Smooth muscle cell (in vitro differentiated cells): ENCODE results near the gene FBXL15. TPM values are rescaled to one million over a fixed set of nuclear protein-coding genes. Genes with fewer than 3 reads are reported as not detected.

Experiments
- DNase-seq: peaks from one replicate; lab custom pipeline; 2025; ENCODE audit not compliant: unreplicated experiment; lab: John Stamatoyannopoulos, UW
- H2AFZ ChIP-seq: fragments of 200-600 bp; sonication (generic); 2 replicates; pipeline ENCODE4 v1.6.0; 2016; ENCODE audit warnings: antibody characterized with exemption, low read depth, mild to moderate bottlenecking
- H3F3A ChIP-seq: fragments of 200-600 bp; sonication (generic); 2 replicates; pipeline ENCODE4 v1.6.0; 2017; ENCODE audit warnings: antibody characterized with exemption, low read depth
- H3K27ac ChIP-seq: fragments of 200-600 bp; sonication (generic); 2 replicates; pipeline ENCODE4 v1.5.1; 2016; ENCODE audit warnings: low read depth, mild to moderate bottlenecking
- H3K27me3 ChIP-seq: fragments of 200-600 bp; sonication (generic); 2 replicates; pipeline ENCODE4 v1.6.1; 2016; ENCODE audit warnings: low read depth, mild to moderate bottlenecking
- H3K36me3 ChIP-seq: fragments of 200-600 bp; sonication (generic); 2 replicates; pipeline ENCODE4 v1.5.1; 2016; ENCODE audit warnings: low read depth
- H3K4me1 ChIP-seq: fragments of 200-600 bp; sonication (generic); 2 replicates; pipeline ENCODE4 v1.5.1; 2016; ENCODE audit warnings: low read depth
- H3K4me2 ChIP-seq: fragments of 200-600 bp; sonication (generic); 2 replicates; pipeline ENCODE4 v1.6.0; 2016; ENCODE audit warnings: mild to moderate bottlenecking
- H3K4me3 ChIP-seq: fragments of 200-600 bp; sonication (generic); 2 replicates; pipeline ENCODE4 v1.5.1; 2016; ENCODE audit warnings: mild to moderate bottlenecking
- H3K79me2 ChIP-seq: fragments of 200-600 bp; sonication (generic); 2 replicates; pipeline ENCODE4 v1.6.0; 2016; ENCODE audit warnings: low read depth, mild to moderate bottlenecking
- H3K9ac ChIP-seq: fragments of 200-600 bp; sonication (generic); 2 replicates; pipeline ENCODE4 v1.6.0; 2016; ENCODE audit warnings: low read depth
- H3K9me3 ChIP-seq: fragments of 200-600 bp; sonication (generic); replicated peaks from 2 replicates; pipeline ENCODE4 v1.5.1; 2016; ENCODE audit warnings: low read depth
- H4K20me1 ChIP-seq: fragments of 200-600 bp; sonication (generic); 2 replicates; pipeline ENCODE4 v1.6.0; 2016; ENCODE audit warnings: low read depth
- WGBS: methylation state at CpG from one replicate; pipeline ENCODE4 v1.1.7; 2016; ENCODE audit warnings: low lambda C conversion rate; 5-methylcytosine and 5-hydroxymethylcytosine counted together
- polyA plus RNA-seq: library from polyadenylated mRNA; unstranded; fragments of >200 nt; fragmentation: Nextera tagmentation; extraction: Ambion mirVana; gene quantifications from 2 replicates; pipeline ENCODE4 v1.2.1, GENCODE V29; 2016
- total RNA-seq: library from RNA; depleted of rRNA; stranded (reverse); fragments of >200 nt; gene quantifications from 2 replicates; pipeline ENCODE4 v1.2.3, GENCODE V29; 2014
- TF ChIP-seq, protein P1 (sequence below): fragments of 200-600 bp; sonication (generic); IDR thresholded peaks from 2 replicates; pipeline ENCODE4 v1.5.1; 2017; ENCODE audit warnings: borderline replicate concordance, mild to moderate bottlenecking, antibody characterized with exemption; ENCODE audit not compliant: insufficient read depth, poor library complexity, severe bottlenecking

The FBXL15 gene
- total and polyA plus RNA-seq, 2 experiments from 2014 or later = 8.2 to 29.0 TPM

DNA sequence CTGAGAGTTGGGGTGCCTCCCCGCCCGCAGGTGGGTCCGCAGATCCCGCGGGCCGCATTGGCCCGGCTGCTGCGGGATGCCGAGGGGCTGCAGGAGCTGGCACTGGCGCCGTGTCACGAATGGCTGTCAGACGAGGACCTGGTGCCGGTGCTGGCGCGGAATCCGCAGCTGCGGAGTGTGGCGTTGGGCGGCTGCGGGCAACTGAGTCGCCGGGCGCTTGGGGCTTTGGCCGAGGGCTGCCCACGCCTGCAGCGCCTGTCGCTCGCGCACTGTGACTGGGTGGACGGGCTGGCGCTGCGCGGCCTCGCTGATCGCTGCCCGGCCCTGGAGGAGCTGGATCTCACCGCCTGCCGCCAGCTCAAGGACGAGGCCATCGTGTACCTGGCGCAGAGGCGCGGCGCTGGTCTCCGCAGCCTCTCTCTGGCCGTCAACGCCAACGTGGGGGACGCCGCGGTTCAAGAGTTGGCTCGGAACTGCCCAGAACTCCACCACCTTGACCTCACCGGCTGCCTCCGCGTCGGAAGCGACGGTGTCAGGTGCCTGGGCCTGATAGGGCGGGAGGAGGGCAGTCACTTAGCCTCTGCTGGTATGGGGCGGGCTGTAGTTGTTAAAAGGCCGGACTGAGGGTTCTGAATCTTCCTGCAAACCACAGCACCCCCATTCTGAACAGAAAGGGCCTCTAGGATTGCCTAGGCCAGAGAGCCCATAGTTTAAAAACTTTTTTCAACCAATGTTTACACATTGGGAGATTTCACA lies 1.3 kb downstream of the FBXL15 start:
- TF ChIP-seq, protein P1, sequence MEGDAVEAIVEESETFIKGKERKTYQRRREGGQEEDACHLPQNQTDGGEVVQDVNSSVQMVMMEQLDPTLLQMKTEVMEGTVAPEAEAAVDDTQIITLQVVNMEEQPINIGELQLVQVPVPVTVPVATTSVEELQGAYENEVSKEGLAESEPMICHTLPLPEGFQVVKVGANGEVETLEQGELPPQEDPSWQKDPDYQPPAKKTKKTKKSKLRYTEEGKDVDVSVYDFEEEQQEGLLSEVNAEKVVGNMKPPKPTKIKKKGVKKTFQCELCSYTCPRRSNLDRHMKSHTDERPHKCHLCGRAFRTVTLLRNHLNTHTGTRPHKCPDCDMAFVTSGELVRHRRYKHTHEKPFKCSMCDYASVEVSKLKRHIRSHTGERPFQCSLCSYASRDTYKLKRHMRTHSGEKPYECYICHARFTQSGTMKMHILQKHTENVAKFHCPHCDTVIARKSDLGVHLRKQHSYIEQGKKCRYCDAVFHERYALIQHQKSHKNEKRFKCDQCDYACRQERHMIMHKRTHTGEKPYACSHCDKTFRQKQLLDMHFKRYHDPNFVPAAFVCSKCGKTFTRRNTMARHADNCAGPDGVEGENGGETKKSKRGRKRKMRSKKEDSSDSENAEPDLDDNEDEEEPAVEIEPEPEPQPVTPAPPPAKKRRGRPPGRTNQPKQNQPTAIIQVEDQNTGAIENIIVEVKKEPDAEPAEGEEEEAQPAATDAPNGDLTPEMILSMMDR = no peak
- peaks cover 11% of the 10 kb centered on the region for H3F3A ChIP-seq
- DNase-seq = no peak
- H3K27me3 ChIP-seq = peaks cover 23% of the 10 kb centered on the region
- peaks cover 20% of the 10 kb centered on the region for H3K4me1 ChIP-seq
- H3K36me3 ChIP-seq = no peaks in the 10 kb centered on the region
- peak overlapping the region; percentile 86 for H3K4me3 ChIP-seq
- 2% methylated on average over 57 of the region's 62 CpGs for WGBS
- H3K27ac ChIP-seq = peak overlapping the region; percentile 58
- peaks cover 5% of the 10 kb centered on the region for H3K79me2 ChIP-seq
- H3K9me3 ChIP-seq = no peaks in the 10 kb centered on the region
- peaks cover 9% of the 10 kb centered on the region for H4K20me1 ChIP-seq
- peak overlapping the region; percentile 51 for H3K9ac ChIP-seq
- peak overlapping the region; percentile 98 for H3K4me2 ChIP-seq
- H2AFZ ChIP-seq = peak overlapping the region; percentile 97

GRCh38 chr10:102422545-102423129 lies 2.0 kb downstream of the FBXL15 start:
- Histone ChIP-seq H3K9me3 (no peaks in the 10 kb centered on the region), H3F3A (peaks cover 11% of the 10 kb centered on the region), H2AFZ (no peak overlapping the region), H3K4me1 (peaks cover 20% of the 10 kb centered on the region), H3K9ac (no peak overlapping the region), H3K27me3 (peaks cover 17% of the 10 kb centered on the region), H4K20me1 (peaks cover 9% of the 10 kb centered on the region), H3K27ac (peak overlapping the region; percentile 35), H3K36me3 (no peaks in the 10 kb centered on the region), H3K4me3 (peak overlapping the region; percentile 86), H3K79me2 (peaks cover 5% of the 10 kb centered on the region), H3K4me2 (peak overlapping the region; percentile 98)
- TF ChIP-seq, protein P1 = peak; percentile 62
- peak; percentile 20 for DNase-seq
- WGBS = 18% methylated on average over 28 of the region's 28 CpGs

- no peaks in the 10 kb centered on the region for H3K9me3 ChIP-seq
- H3K36me3 ChIP-seq = no peaks in the 10 kb centered on the region
- H3F3A ChIP-seq = peaks cover 11% of the 10 kb centered on the region
- no peak overlapping the region for H3K4me2 ChIP-seq
- H3K79me2 ChIP-seq = peaks cover 5% of the 10 kb centered on the region
- DNase-seq = no peak
- peaks cover 9% of the 10 kb centered on the region for H4K20me1 ChIP-seq
- H3K4me1 ChIP-seq = peaks cover 17% of the 10 kb centered on the region
- TF ChIP-seq, protein P1 = no peak
- peaks cover 10% of the 10 kb centered on the region for H3K27me3 ChIP-seq
- H3K9ac ChIP-seq = no peak overlapping the region
- H2AFZ ChIP-seq = no peak overlapping the region
- no peak overlapping the region for H3K27ac ChIP-seq
- 96% methylated on average over 13 of the region's 13 CpGs for WGBS
- no peak overlapping the region for H3K4me3 ChIP-seq
These were observed 2.8 kb downstream of the FBXL15 start for GRCh38 chr10:102423372-102423968.
